ENCODE data around the gene PPP1CA.
A peak's percentile ranks its signal among the peaks of the same experiment; 100 is the strongest.

PPP1CA gene

GRCh38 chr11:67353317-67354074 is 48.2 kb downstream of the PPP1CA start, which contains the start of gene POLD4:
Gene POLD4 (minus strand): TSS chr11:67353546. CDS start chr11:67353399, 147 bp downstream.
- Histone ChIP-seq H3K4me3 (ENCODE audit: low read depth, low read length) (peak within 1 kb of the TSS; percentile 78), H3K9me3 (ENCODE audit: control insufficient read depth, insufficient read depth, low read length) (no peaks in the 10 kb centered on the region), H3K27me3 (ENCODE audit: control insufficient read depth, insufficient read depth, low read length) (peaks cover 5% of the 10 kb centered on the region), H3K4me1 (ENCODE audit: control insufficient read depth, insufficient read depth, low read length) (peaks cover 15% of the 10 kb centered on the region), H3K9ac (ENCODE audit: low read depth, low read length) (peak within 1 kb of the TSS; percentile 65), H3K36me3 (ENCODE audit: control insufficient read depth, insufficient read depth, low read length) (no peaks in the 10 kb centered on the region)

GRCh38 chr11:67352546-67353316 is 48.9 kb downstream of the PPP1CA start:
- Histone ChIP-seq H3K27me3 (ENCODE audit: control insufficient read depth, insufficient read depth, low read length) (peaks cover 3% of the 10 kb centered on the region), H3K36me3 (ENCODE audit: control insufficient read depth, insufficient read depth, low read length) (no peaks in the 10 kb centered on the region), H3K9me3 (ENCODE audit: control insufficient read depth, insufficient read depth, low read length) (no peaks in the 10 kb centered on the region), H3K9ac (ENCODE audit: low read depth, low read length) (peak overlapping the region; percentile 65), H3K4me1 (ENCODE audit: control insufficient read depth, insufficient read depth, low read length) (peaks cover 15% of the 10 kb centered on the region), H3K4me3 (ENCODE audit: low read depth, low read length) (peak overlapping the region; percentile 78)

- no peak overlapping the region for H3K9ac ChIP-seq (ENCODE audit: low read depth, low read length)
- no peaks in the 10 kb centered on the region for H3K36me3 ChIP-seq (ENCODE audit: control insufficient read depth, insufficient read depth, low read length)
- H3K27me3 ChIP-seq (ENCODE audit: control insufficient read depth, insufficient read depth, low read length), result no peaks in the 10 kb centered on the region
- H3K9me3 ChIP-seq (ENCODE audit: control insufficient read depth, insufficient read depth, low read length), result no peaks in the 10 kb centered on the region
- peaks cover 8% of the 10 kb centered on the region for H3K4me1 ChIP-seq (ENCODE audit: control insufficient read depth, insufficient read depth, low read length)
- no peak overlapping the region for H3K4me3 ChIP-seq (ENCODE audit: low read depth, low read length)
These were observed 50.2 kb downstream of the PPP1CA start for GRCh38 chr11:67351275-67352005.

- no peak overlapping the region for H3K9ac ChIP-seq (ENCODE audit: low read depth, low read length)
- no peaks in the 10 kb centered on the region for H3K9me3 ChIP-seq (ENCODE audit: control insufficient read depth, insufficient read depth, low read length)
- no peak overlapping the region for H3K4me3 ChIP-seq (ENCODE audit: low read depth, low read length)
- no peaks in the 10 kb centered on the region for H3K36me3 ChIP-seq (ENCODE audit: control insufficient read depth, insufficient read depth, low read length)
- H3K4me1 ChIP-seq (ENCODE audit: control insufficient read depth, insufficient read depth, low read length), result peaks cover 8% of the 10 kb centered on the region
- H3K27me3 ChIP-seq (ENCODE audit: control insufficient read depth, insufficient read depth, low read length), result no peaks in the 10 kb centered on the region
These were observed 51.7 kb downstream of the PPP1CA start for GRCh38 chr11:67349928-67350465.

- H3K36me3 ChIP-seq (ENCODE audit: control insufficient read depth, insufficient read depth, low read length), result no peaks in the 10 kb centered on the region
- H3K4me1 ChIP-seq (ENCODE audit: control insufficient read depth, insufficient read depth, low read length), result peaks cover 3% of the 10 kb centered on the region
- H3K9ac ChIP-seq (ENCODE audit: low read depth, low read length), result no peak overlapping the region
- no peak overlapping the region for H3K4me3 ChIP-seq (ENCODE audit: low read depth, low read length)
- no peaks in the 10 kb centered on the region for H3K27me3 ChIP-seq (ENCODE audit: control insufficient read depth, insufficient read depth, low read length)
- H3K9me3 ChIP-seq (ENCODE audit: control insufficient read depth, insufficient read depth, low read length), result no peaks in the 10 kb centered on the region
These were observed 52.2 kb downstream of the PPP1CA start for GRCh38 chr11:67349457-67349856.

GRCh38 chr11:67349036-67349435 is 52.6 kb downstream of the PPP1CA start:
- no peaks in the 10 kb centered on the region for H3K36me3 ChIP-seq (ENCODE audit: control insufficient read depth, insufficient read depth, low read length)
- no peaks in the 10 kb centered on the region for H3K4me1 ChIP-seq (ENCODE audit: control insufficient read depth, insufficient read depth, low read length)
- H3K9me3 ChIP-seq (ENCODE audit: control insufficient read depth, insufficient read depth, low read length), result no peaks in the 10 kb centered on the region
- H3K9ac ChIP-seq (ENCODE audit: low read depth, low read length), result no peak overlapping the region
- H3K4me3 ChIP-seq (ENCODE audit: low read depth, low read length), result no peak overlapping the region
- H3K27me3 ChIP-seq (ENCODE audit: control insufficient read depth, insufficient read depth, low read length), result no peaks in the 10 kb centered on the region
